ENCODE measurements around the gene ARFGAP1. TPM values are rescaled to one million over a fixed set of nuclear protein-coding genes. Genes with fewer than 3 reads are reported as not detected.

Gene ARFGAP1
- total RNA-seq, 1 donor from 2014 or later, result 67.0 TPM

DNA sequence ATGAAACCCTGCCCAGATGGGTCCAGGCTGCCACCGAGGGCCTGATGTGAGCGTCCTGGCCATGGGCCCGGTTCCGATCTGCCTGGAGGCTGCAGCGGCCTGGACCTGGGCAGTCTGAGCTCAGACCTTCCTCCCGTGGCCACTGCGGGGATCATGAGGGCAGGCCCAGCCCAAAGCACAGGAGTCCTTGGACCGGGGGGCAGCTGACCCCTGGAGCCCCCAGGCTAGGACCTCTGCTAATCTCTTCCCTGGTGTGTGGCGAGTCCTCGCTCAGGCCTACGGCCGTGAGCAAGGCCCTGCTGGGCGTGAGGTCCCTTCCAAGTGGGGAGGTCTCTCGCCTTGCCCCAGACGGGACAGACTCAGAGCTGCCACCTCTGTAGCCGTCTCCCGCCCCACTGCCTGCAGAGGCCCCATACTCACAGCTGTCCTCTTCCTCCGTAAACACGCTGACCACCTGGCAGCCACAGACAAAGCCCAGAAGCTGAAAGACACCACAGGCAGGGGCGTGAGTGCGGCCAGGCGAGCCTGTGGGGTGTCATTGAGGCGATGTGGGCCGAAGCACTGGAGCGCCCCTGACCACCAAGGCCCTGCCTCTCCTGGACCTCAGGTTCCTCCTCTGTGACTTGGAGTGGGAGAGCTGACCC, 28.9 kb upstream of the ARFGAP1 start:
- Histone ChIP-seq H3K27ac (no peak overlapping the region), H3K9me3 (no peaks in the 10 kb centered on the region), H3K27me3 (peaks cover 22% of the 10 kb centered on the region), H3K4me3 (no peak overlapping the region), H3K4me1 (no peaks in the 10 kb centered on the region), H3K36me3 (no peaks in the 10 kb centered on the region)
- DNase-seq, result no peak
- intact Hi-C loops (cut with DNase I), result no loop called here
- TF ChIP-seq, protein P1, sequence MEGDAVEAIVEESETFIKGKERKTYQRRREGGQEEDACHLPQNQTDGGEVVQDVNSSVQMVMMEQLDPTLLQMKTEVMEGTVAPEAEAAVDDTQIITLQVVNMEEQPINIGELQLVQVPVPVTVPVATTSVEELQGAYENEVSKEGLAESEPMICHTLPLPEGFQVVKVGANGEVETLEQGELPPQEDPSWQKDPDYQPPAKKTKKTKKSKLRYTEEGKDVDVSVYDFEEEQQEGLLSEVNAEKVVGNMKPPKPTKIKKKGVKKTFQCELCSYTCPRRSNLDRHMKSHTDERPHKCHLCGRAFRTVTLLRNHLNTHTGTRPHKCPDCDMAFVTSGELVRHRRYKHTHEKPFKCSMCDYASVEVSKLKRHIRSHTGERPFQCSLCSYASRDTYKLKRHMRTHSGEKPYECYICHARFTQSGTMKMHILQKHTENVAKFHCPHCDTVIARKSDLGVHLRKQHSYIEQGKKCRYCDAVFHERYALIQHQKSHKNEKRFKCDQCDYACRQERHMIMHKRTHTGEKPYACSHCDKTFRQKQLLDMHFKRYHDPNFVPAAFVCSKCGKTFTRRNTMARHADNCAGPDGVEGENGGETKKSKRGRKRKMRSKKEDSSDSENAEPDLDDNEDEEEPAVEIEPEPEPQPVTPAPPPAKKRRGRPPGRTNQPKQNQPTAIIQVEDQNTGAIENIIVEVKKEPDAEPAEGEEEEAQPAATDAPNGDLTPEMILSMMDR (IDR thresholded peaks at IDR 0.05), result no peak
- no peak for ATAC-seq

DNA sequence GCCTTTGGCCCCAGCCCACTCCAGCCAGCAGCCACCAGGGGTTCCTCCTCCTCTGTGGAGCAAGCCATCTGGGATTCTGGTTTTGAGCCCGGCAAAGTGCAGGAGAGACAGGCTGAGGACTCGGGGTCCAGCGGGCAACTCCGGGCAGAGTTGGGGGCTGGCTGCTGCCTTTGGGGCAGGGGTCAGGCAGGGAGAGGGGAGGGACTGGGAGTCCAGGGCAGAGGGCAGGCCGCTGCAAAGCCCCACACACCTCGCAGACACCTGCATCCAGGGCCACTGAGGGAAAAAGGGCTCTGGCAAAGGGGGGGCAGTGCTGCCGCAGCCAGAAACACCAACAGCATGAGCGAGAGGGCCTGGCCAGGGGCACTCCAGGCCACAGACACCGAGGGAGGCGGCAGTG, 28.1 kb upstream of the ARFGAP1 start:
- DNase-seq (no peak), ATAC-seq (no peak)
- no peak overlapping the region for H3K4me3 ChIP-seq
- no peak overlapping the region for H3K27ac ChIP-seq
- no peaks in the 10 kb centered on the region for H3K4me1 ChIP-seq
- TF ChIP-seq, protein P1 (IDR thresholded peaks at IDR 0.05), result no peak
- H3K9me3 ChIP-seq, result no peaks in the 10 kb centered on the region
- intact Hi-C loops (cut with DNase I), result no loop called here
- no peaks in the 10 kb centered on the region for H3K36me3 ChIP-seq
- peaks cover 30% of the 10 kb centered on the region for H3K27me3 ChIP-seq

- Histone ChIP-seq H3K4me1 (no peaks in the 10 kb centered on the region), H3K27me3 (peaks cover 35% of the 10 kb centered on the region), H3K4me3 (no peak overlapping the region), H3K9me3 (no peaks in the 10 kb centered on the region), H3K36me3 (no peaks in the 10 kb centered on the region), H3K27ac (no peak overlapping the region)
- TF ChIP-seq, protein P1 (IDR thresholded peaks at IDR 0.05), result no peak
- ATAC-seq, result peak; percentile 30
- DNase-seq, result no peak
- intact Hi-C loops (cut with DNase I), result no loop called here
Observed at GRCh38 chr20:63246490-63247288, 25.9 kb upstream of the ARFGAP1 start.

DNA sequence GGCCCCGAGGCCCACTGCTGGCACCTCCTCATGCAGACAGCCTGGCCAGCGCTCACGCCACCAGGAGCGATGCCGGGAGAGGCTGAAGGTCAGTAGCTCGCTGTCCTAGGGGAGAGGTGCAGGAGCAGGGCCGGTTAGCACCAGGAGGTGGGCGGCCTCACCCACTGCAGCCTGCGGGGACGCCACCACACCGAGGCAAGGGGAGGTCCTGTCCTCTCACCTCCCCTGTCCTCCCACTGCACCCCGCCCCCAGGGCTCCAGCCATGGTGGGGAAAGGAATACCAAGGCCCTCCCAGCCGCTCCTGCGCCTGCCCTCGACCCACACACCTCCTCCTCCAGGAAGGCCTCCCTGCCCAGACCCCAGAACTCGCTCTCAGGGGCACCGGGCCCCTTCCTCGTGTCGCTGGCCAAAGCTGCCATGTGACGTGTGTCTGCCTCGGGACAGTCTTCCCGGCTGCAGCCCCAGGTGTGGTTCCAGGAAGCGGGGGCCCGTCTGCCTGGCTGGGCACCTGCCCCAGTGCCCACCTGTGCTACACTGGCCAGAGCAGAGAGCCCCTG, 24.9 kb upstream of the ARFGAP1 start:
- H3K27ac ChIP-seq, result no peak overlapping the region

DNA sequence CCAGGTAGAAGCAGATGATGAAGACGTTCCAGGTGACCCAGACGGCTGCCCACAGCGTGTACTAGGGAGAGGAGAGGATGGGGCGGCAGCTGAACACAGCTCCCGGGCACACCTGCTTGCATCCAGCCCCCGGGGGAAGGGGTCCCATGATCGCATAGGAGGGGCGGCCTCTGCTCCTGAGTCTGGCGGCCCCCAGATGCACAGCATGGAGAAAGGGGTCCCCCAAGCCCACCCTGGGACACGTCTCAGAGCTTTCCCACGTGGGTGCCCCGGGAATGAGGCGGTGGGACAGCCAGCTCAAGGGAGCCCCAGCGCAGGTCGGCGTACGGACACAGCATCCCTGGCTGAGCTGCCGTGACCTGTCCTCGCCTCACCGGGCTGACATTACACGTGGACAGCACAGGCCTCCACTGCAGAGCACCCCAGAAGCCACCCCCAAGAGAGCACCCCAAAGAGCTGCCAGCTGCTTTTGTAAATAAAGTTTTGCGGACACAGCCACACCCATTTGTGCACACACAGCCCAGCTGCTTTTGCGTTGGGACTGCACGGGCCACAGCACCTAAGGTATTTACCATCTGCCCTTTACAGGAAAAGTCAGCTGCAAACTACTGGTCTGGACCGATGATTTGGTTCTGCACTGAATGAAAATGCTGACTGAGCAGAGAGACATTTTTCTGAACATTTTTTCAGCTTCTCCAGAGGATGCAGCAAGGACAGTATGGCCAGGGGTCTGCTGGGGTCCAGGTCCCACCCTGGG, 23.6 kb upstream of the ARFGAP1 start:
- no peak for DNase-seq
- TF ChIP-seq, protein P1 (IDR thresholded peaks at IDR 0.05), result no peak
- peaks cover 6% of the 10 kb centered on the region for H3K4me1 ChIP-seq
- no peak overlapping the region for H3K27ac ChIP-seq
- no peaks in the 10 kb centered on the region for H3K36me3 ChIP-seq
- H3K9me3 ChIP-seq, result no peaks in the 10 kb centered on the region
- no peak for ATAC-seq
- peaks cover 57% of the 10 kb centered on the region for H3K27me3 ChIP-seq
- no peak overlapping the region for H3K4me3 ChIP-seq
- intact Hi-C loops (cut with DNase I), result no loop called here

More for the DNA sequence above, 24.9 kb upstream of the ARFGAP1 start:
- Histone ChIP-seq H3K36me3 (no peaks in the 10 kb centered on the region), H3K27me3 (peaks cover 45% of the 10 kb centered on the region), H3K4me1 (no peaks in the 10 kb centered on the region), H3K9me3 (no peaks in the 10 kb centered on the region), H3K4me3 (no peak overlapping the region)
- TF ChIP-seq, protein P1 (IDR thresholded peaks at IDR 0.05), result no peak
- DNase-seq (no peak), ATAC-seq (no peak)
- intact Hi-C loops (cut with DNase I), result no loop called here
